ENCODE measurements around the gene MYO18A. TPM values are rescaled to one million over a fixed set of nuclear protein-coding genes. Genes with fewer than 3 reads are reported as not detected.
"Not testable (repeated sequence)": the region's sequence is repeated elsewhere in the genome, so short reads cannot be mapped to it uniquely, and the experiment has no call there.

The MYO18A gene
- total RNA-seq, 1 donor from 2014 or later = 30.0 TPM

DNA sequence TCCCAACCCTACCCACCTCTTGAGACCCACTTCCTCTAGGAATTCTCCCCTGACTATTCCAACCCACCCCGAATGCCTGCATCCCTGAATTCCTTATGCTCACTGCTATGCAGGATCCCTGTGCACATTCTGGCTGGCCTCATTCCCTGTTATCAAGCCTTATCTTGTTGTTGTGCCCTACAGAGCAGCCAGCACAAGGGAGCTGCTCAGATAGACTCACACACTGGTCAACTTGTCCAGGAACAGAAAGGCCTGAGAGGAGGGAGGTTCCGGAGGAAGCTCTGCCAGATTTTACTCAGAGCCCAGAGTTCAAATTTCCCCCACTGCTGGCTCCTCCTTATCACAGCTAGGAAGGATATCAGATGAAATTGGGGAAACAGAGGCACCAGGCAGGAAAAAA, 24.8 kb upstream of the MYO18A start:
- Mint-ChIP-seq H3K4me1 (ENCODE audit: low read depth) (no peaks in the 10 kb centered on the region), H3K4me3 (ENCODE audit: unreplicated experiment) (no peak overlapping the region), H3K36me3 (ENCODE audit: low read depth) (peaks cover 1% of the 10 kb centered on the region), H3K27ac (ENCODE audit: unreplicated experiment) (no peak overlapping the region), H3K27me3 (ENCODE audit: low read depth) (peaks cover 12% of the 10 kb centered on the region), H3K9me3 (ENCODE audit: low read depth) (no peaks in the 10 kb centered on the region)
- TF ChIP-seq CTCF (IDR thresholded peaks at IDR 0.05) = no peak
- DNase-seq (ENCODE audit: low spot score) = no peak

- not testable (repeated sequence) for H3K9me3 Mint-ChIP-seq (ENCODE audit: low read depth); H3K4me3 Mint-ChIP-seq (ENCODE audit: unreplicated experiment); H3K36me3 Mint-ChIP-seq (ENCODE audit: low read depth); DNase-seq (ENCODE audit: low spot score); H3K27ac Mint-ChIP-seq (ENCODE audit: unreplicated experiment); H3K4me1 Mint-ChIP-seq (ENCODE audit: low read depth)
- H3K27me3 Mint-ChIP-seq (ENCODE audit: low read depth) = peaks cover 12% of the 10 kb centered on the region
Measured at GRCh38 chr17:29204068-29204804, 24.0 kb upstream of the MYO18A start.

- no peak overlapping the region for H3K27ac Mint-ChIP-seq (ENCODE audit: unreplicated experiment)
- DNase-seq (ENCODE audit: low spot score) = no peak
- peaks cover 12% of the 10 kb centered on the region for H3K27me3 Mint-ChIP-seq (ENCODE audit: low read depth)
- TF ChIP-seq CTCF (IDR thresholded peaks at IDR 0.05) = no peak
- no peaks in the 10 kb centered on the region for H3K9me3 Mint-ChIP-seq (ENCODE audit: low read depth)
- no peak overlapping the region for H3K4me3 Mint-ChIP-seq (ENCODE audit: unreplicated experiment)
- no peaks in the 10 kb centered on the region for H3K4me1 Mint-ChIP-seq (ENCODE audit: low read depth)
- H3K36me3 Mint-ChIP-seq (ENCODE audit: low read depth) = no peaks in the 10 kb centered on the region
Measured at GRCh38 chr17:29197516-29198272, 17.5 kb upstream of the MYO18A start.

- DNase-seq (ENCODE audit: low spot score) = no peak
- Mint-ChIP-seq H3K4me1 (ENCODE audit: low read depth) (no peaks in the 10 kb centered on the region), H3K36me3 (ENCODE audit: low read depth) (no peaks in the 10 kb centered on the region), H3K27ac (ENCODE audit: unreplicated experiment) (no peak overlapping the region), H3K27me3 (ENCODE audit: low read depth) (peaks cover 12% of the 10 kb centered on the region), H3K4me3 (ENCODE audit: unreplicated experiment) (no peak overlapping the region), H3K9me3 (ENCODE audit: low read depth) (no peaks in the 10 kb centered on the region)
- TF ChIP-seq CTCF (IDR thresholded peaks at IDR 0.05) = no peak
Measured at GRCh38 chr17:29196769-29197515, 16.7 kb upstream of the MYO18A start.

DNA sequence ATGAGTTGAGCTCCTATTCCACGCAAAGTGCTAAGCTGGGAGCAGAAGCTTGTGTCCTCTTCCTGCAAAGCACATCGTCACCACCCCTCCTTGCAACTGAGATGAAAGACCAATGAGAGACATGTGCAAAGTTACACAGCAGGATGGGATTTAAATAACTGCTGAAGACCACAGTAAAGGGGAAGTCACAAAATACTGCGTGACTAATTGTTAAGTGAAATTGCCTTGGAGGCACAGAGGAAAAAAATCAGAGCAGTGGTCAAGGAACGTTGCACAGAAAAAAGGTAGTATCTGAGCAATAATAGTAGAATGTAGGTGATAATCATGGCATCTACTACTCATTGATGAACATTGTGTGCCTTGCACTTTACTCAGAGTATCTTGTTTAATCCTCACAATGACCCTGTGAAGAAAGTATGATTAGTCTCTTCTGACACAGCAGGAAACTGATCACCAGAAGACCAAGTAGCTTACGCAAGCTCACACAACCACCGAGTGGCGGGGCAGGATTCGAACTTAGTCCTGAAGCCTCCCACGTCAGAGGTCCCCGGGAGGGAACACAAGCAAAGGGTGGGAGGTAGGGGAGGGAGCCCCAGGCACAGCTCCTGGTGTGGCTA, 15.4 kb upstream of the MYO18A start:
- Mint-ChIP-seq H3K4me3 (ENCODE audit: unreplicated experiment) (no peak overlapping the region), H3K27me3 (ENCODE audit: low read depth) (peaks cover 11% of the 10 kb centered on the region), H3K9me3 (ENCODE audit: low read depth) (no peaks in the 10 kb centered on the region), H3K4me1 (ENCODE audit: low read depth) (no peaks in the 10 kb centered on the region), H3K36me3 (ENCODE audit: low read depth) (no peaks in the 10 kb centered on the region), H3K27ac (ENCODE audit: unreplicated experiment) (no peak overlapping the region)
- no peak for TF ChIP-seq CTCF (IDR thresholded peaks at IDR 0.05)
- DNase-seq (ENCODE audit: low spot score) = no peak

All from chondrocyte (in vitro differentiated cells).